Activated naive CD4-positive, alpha-beta T cell treated with anti-CD3 and anti-CD28 coated beads, Interleukin-2, amount 50 U/mL, for 24 hours (primary cell): ENCODE measurements around the gene ITPRIPL2.
A peak's percentile ranks its signal among the peaks of the same experiment; 100 is the strongest.

ENCODE experiments used
- H3K27ac Mint-ChIP-seq: one replicate; pipeline ENCODE4 v1.8.0; 2021; ENCODE audit warnings: mild to moderate bottlenecking, mixed read lengths
- H3K27me3 Mint-ChIP-seq: one replicate; pipeline ENCODE4 v1.8.0; 2021; ENCODE audit warnings: mixed read lengths
- H3K36me3 Mint-ChIP-seq: one replicate; pipeline ENCODE4 v1.8.0; 2021; ENCODE audit warnings: mixed read lengths
- H3K4me1 Mint-ChIP-seq: one replicate; pipeline ENCODE4 v1.8.0; 2021; ENCODE audit warnings: mixed read lengths
- H3K4me3 Mint-ChIP-seq: one replicate; pipeline ENCODE4 v1.8.0; 2021; ENCODE audit warnings: mild to moderate bottlenecking, mixed read lengths
- H3K9me3 Mint-ChIP-seq: one replicate; pipeline ENCODE4 v1.8.0; 2021; ENCODE audit warnings: mixed read lengths

The ITPRIPL2 gene

GRCh38 chr16:19108409-19109287 is 5.1 kb upstream of the ITPRIPL2 start:
- H3K27me3 Mint-ChIP-seq, result peaks cover 14% of the 10 kb centered on the region
- no peaks in the 10 kb centered on the region for H3K4me1 Mint-ChIP-seq
- no peak overlapping the region for H3K27ac Mint-ChIP-seq
- H3K9me3 Mint-ChIP-seq, result no peaks in the 10 kb centered on the region
- no peaks in the 10 kb centered on the region for H3K36me3 Mint-ChIP-seq
- no peak overlapping the region for H3K4me3 Mint-ChIP-seq

GRCh38 chr16:19109288-19109664 is 4.5 kb upstream of the ITPRIPL2 start:
- Mint-ChIP-seq H3K4me3 (no peak overlapping the region), H3K27ac (no peak overlapping the region), H3K27me3 (peaks cover 14% of the 10 kb centered on the region), H3K4me1 (no peaks in the 10 kb centered on the region), H3K36me3 (no peaks in the 10 kb centered on the region), H3K9me3 (no peaks in the 10 kb centered on the region)

GRCh38 chr16:19110537-19111360 is 3.0 kb upstream of the ITPRIPL2 start:
- Mint-ChIP-seq H3K27me3 (peaks cover 19% of the 10 kb centered on the region), H3K9me3 (no peaks in the 10 kb centered on the region), H3K4me1 (no peaks in the 10 kb centered on the region)

GRCh38 chr16:19112099-19112407 is 1.7 kb upstream of the ITPRIPL2 start:
- Mint-ChIP-seq H3K4me1 (no peaks in the 10 kb centered on the region), H3K27ac (no peak overlapping the region), H3K36me3 (no peaks in the 10 kb centered on the region), H3K27me3 (peaks cover 19% of the 10 kb centered on the region), H3K9me3 (no peaks in the 10 kb centered on the region), H3K4me3 (no peak overlapping the region)

More at GRCh38 chr16:19110537-19111360, 3.0 kb upstream of the ITPRIPL2 start:
- H3K4me3 Mint-ChIP-seq, result no peak overlapping the region
- no peaks in the 10 kb centered on the region for H3K36me3 Mint-ChIP-seq
- no peak overlapping the region for H3K27ac Mint-ChIP-seq

- Mint-ChIP-seq H3K4me1 (peaks cover 6% of the 10 kb centered on the region), H3K27ac (no peak overlapping the region)
These were observed 789 bp downstream of the ITPRIPL2 start for GRCh38 chr16:19114359-19115147.

GRCh38 chr16:19115148-19116021 is 1.6 kb downstream of the ITPRIPL2 start:
- Mint-ChIP-seq H3K27ac (no peak overlapping the region), H3K4me1 (peaks cover 6% of the 10 kb centered on the region), H3K9me3 (no peaks in the 10 kb centered on the region), H3K4me3 (no peak overlapping the region), H3K36me3 (no peaks in the 10 kb centered on the region), H3K27me3 (peaks cover 19% of the 10 kb centered on the region)

More at GRCh38 chr16:19114359-19115147, 789 bp downstream of the ITPRIPL2 start:
- Mint-ChIP-seq H3K27me3 (peaks cover 19% of the 10 kb centered on the region), H3K36me3 (no peaks in the 10 kb centered on the region), H3K4me3 (no peak overlapping the region), H3K9me3 (no peaks in the 10 kb centered on the region)

- H3K36me3 Mint-ChIP-seq, result no peaks in the 10 kb centered on the region
- peaks cover 6% of the 10 kb centered on the region for H3K4me1 Mint-ChIP-seq
- peaks cover 18% of the 10 kb centered on the region for H3K27me3 Mint-ChIP-seq
- no peaks in the 10 kb centered on the region for H3K9me3 Mint-ChIP-seq
- H3K4me3 Mint-ChIP-seq, result no peak overlapping the region
- H3K27ac Mint-ChIP-seq, result no peak overlapping the region
These were observed 3.1 kb downstream of the ITPRIPL2 start for GRCh38 chr16:19116711-19117449.

- peaks cover 6% of the 10 kb centered on the region for H3K4me1 Mint-ChIP-seq
These were observed 5.2 kb downstream of the ITPRIPL2 start for GRCh38 chr16:19118938-19119431.

GRCh38 chr16:19119564-19119963 is 5.8 kb downstream of the ITPRIPL2 start:
- H3K27ac Mint-ChIP-seq, result no peak overlapping the region
- peaks cover 5% of the 10 kb centered on the region for H3K27me3 Mint-ChIP-seq
- no peaks in the 10 kb centered on the region for H3K9me3 Mint-ChIP-seq
- H3K36me3 Mint-ChIP-seq, result no peaks in the 10 kb centered on the region
- H3K4me1 Mint-ChIP-seq, result peaks cover 6% of the 10 kb centered on the region
- no peak overlapping the region for H3K4me3 Mint-ChIP-seq

More at GRCh38 chr16:19118938-19119431, 5.2 kb downstream of the ITPRIPL2 start:
- H3K27ac Mint-ChIP-seq, result peak overlapping the region; percentile 3
- H3K27me3 Mint-ChIP-seq, result peaks cover 6% of the 10 kb centered on the region
- H3K36me3 Mint-ChIP-seq, result no peaks in the 10 kb centered on the region
- peak overlapping the region; percentile 19 for H3K4me3 Mint-ChIP-seq
- H3K9me3 Mint-ChIP-seq, result no peaks in the 10 kb centered on the region

- no peaks in the 10 kb centered on the region for H3K36me3 Mint-ChIP-seq
- H3K27ac Mint-ChIP-seq, result no peak overlapping the region
- H3K4me1 Mint-ChIP-seq, result peaks cover 6% of the 10 kb centered on the region
- H3K4me3 Mint-ChIP-seq, result no peak overlapping the region
- H3K27me3 Mint-ChIP-seq, result no peaks in the 10 kb centered on the region
- H3K9me3 Mint-ChIP-seq, result no peaks in the 10 kb centered on the region
These were observed 9.9 kb downstream of the ITPRIPL2 start for GRCh38 chr16:19123535-19124178.

GRCh38 chr16:19126300-19126699 is 12.5 kb downstream of the ITPRIPL2 start:
- no peak overlapping the region for H3K4me3 Mint-ChIP-seq
- H3K4me1 Mint-ChIP-seq, result peaks cover 9% of the 10 kb centered on the region
- no peak overlapping the region for H3K27ac Mint-ChIP-seq
- no peaks in the 10 kb centered on the region for H3K36me3 Mint-ChIP-seq
- H3K9me3 Mint-ChIP-seq, result no peaks in the 10 kb centered on the region
- no peaks in the 10 kb centered on the region for H3K27me3 Mint-ChIP-seq

- Mint-ChIP-seq H3K9me3 (no peaks in the 10 kb centered on the region), H3K4me1 (peaks cover 11% of the 10 kb centered on the region), H3K27me3 (no peaks in the 10 kb centered on the region), H3K27ac (no peak overlapping the region), H3K4me3 (no peak overlapping the region), H3K36me3 (no peaks in the 10 kb centered on the region)
These were observed 13.4 kb downstream of the ITPRIPL2 start for GRCh38 chr16:19127205-19127604.

- Mint-ChIP-seq H3K27ac (no peak overlapping the region), H3K4me3 (no peak overlapping the region), H3K9me3 (no peaks in the 10 kb centered on the region), H3K4me1 (peaks cover 11% of the 10 kb centered on the region), H3K27me3 (no peaks in the 10 kb centered on the region), H3K36me3 (no peaks in the 10 kb centered on the region)
These were observed 13.9 kb downstream of the ITPRIPL2 start for GRCh38 chr16:19127674-19128131.
